ENCODE results near the gene FSTL1. TPM values are rescaled to one million over a fixed set of nuclear protein-coding genes. Genes with fewer than 3 reads are reported as not detected.

FSTL1 gene
- total and polyA plus RNA-seq, 2 of the 8 experiments (the other 6 are each of a cell fraction or from before 2014, with no cell fraction given): 158 to 516 TPM

GRCh38 chr3:120355486-120355885, 95.3 kb downstream of the FSTL1 start (continued):
- TF ChIP-seq RFX5 (IDR thresholded peaks at IDR 0.05; ENCODE audit: borderline replicate concordance, low read depth, low read length): no peak
- no peak for TF ChIP-seq CTBP2 (IDR thresholded peaks at IDR 0.05; ENCODE audit: borderline replicate concordance, insufficient read depth, insufficient read length, low read length)
